ENCODE data around the gene PHACTR2. TPM values are rescaled to one million over a fixed set of nuclear protein-coding genes. Genes with fewer than 3 reads are reported as not detected.
"Not testable (repeated sequence)": the region's sequence is repeated elsewhere in the genome, so short reads cannot be mapped to it uniquely, and the experiment has no call there.

Gene PHACTR2
- total and polyA plus RNA-seq, 5 experiments from 2014 or later, result 7.1 to 16.0 (median 9.0) TPM

DNA sequence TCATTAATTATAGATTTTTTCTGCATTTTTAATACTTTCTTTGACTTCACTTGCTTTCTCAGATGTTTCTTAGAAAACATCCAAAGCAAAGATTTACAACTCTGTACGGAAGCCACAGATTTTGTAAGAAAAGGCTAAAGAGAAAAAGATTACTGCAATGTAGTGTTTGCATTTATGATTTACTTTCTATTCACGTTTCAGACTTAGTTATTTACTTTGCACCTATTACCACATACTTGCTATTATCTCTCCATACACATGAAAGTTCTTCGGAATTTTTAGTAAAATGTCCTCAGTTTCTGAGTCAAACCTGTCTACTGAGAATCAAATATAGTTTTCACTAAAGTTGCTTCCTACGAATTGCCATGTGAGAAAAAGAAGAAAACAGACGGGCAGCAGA is 22.2 kb upstream of the PHACTR2 start:
- peaks cover 0 to 15% (median 12%) of the 10 kb centered on the region in 3 donors for H3K36me3 Mint-ChIP-seq
- peaks cover 8 to 29% (median 11%) of the 10 kb centered on the region in 9 donors for H3K9me3 Mint-ChIP-seq
- POLR2A ChIA-PET, result no interaction called here
- ATAC-seq (no peak), DNase-seq (no peak)
- H3K4me3 Mint-ChIP-seq, result no peak overlapping the region
- H3K27me3 Mint-ChIP-seq, result no peaks in the 10 kb centered on the region
- no peaks in the 10 kb centered on the region for H3K4me1 Mint-ChIP-seq
- no peak overlapping the region for H3K27ac Mint-ChIP-seq

DNA sequence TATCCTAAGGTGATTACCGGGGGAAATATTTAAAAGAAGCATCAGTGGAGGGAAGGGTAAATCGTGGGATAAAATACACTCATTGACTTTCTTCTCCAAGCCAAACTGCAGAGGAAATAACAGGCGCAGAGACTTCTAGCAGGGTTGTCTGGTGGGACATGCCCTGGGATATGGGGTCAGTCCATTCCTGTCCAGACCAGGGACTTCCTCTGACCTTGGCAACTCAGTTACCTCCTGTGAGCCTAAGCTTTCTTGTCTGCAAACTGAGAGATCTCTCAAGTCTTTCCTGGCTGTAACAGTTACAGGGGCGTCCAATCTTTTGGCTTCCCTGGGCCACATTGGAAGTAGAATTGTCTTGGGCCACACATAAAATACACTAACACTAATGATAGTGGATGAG is 21.7 kb upstream of the PHACTR2 start:
- Mint-ChIP-seq H3K36me3 (peaks cover 0 to 17% (median 12%) of the 10 kb centered on the region in 3 donors), H3K9me3 (peaks cover 8 to 32% (median 12%) of the 10 kb centered on the region in 9 donors), H3K27me3 (no peaks in the 10 kb centered on the region), H3K4me1 (no peaks in the 10 kb centered on the region), H3K4me3 (no peak overlapping the region), H3K27ac (no peak overlapping the region)
- POLR2A ChIA-PET, result no interaction called here
- ATAC-seq (no peak), DNase-seq (no peak)

DNA sequence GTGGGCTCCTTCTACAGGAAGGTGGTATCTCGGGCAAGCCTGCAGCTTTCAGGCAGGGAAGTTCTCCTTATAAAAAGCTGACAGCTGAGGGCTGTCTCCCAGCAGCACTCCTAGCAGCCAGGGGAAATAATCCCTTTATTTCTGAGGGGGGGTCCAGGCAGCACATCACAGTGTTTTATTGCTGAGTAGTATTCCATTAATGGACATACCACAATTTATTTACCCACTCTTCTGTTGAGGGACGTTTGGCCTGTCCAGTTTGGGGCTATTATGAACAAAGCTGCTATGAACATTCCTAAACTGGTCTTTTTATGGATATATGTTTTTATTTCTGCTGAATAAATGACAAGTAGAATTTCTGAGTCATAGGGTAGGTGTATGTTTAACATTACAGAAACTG is 20.0 kb upstream of the PHACTR2 start:
- Mint-ChIP-seq H3K4me3 (no peak overlapping the region), H3K27me3 (no peaks in the 10 kb centered on the region), H3K27ac (no peak overlapping the region), H3K36me3 (peaks cover 0 to 17% (median 12%) of the 10 kb centered on the region in 3 donors), H3K4me1 (no peaks in the 10 kb centered on the region), H3K9me3 (peaks cover 8 to 32% (median 14%) of the 10 kb centered on the region in 9 donors)
- ATAC-seq (no peak), DNase-seq (no peak)
- POLR2A ChIA-PET, result no interaction called here

- H3K9me3 Mint-ChIP-seq, result peaks cover 8 to 52% (median 18%) of the 10 kb centered on the region in 9 donors
- H3K27ac Mint-ChIP-seq, POLR2A ChIA-PET, H3K4me1 Mint-ChIP-seq, H3K4me3 Mint-ChIP-seq, DNase-seq, H3K27me3 Mint-ChIP-seq, ATAC-seq: not testable (repeated sequence)
- peaks cover 0 to 25% (median 22%) of the 10 kb centered on the region in 3 donors for H3K36me3 Mint-ChIP-seq
Observed at GRCh38 chr6:143660170-143660569, 17.6 kb upstream of the PHACTR2 start.

DNA sequence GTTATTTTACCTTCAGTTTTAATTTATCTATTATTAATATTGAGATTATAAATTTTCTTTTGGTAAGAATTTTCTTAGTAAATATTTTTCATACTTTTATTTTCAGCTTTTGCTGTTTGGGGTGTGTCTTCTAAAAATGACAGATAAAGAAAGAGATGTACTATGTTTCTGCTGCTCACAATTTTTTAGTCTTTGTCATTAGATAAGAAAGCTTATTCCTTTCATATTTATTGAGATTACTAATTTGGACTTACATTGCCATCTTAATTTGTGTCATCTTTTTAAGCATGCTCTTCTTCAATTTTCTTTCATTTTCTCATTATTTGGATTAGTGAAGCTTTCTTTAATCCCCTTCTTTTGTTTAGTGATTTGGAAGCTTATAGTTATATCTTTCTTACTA is 13.6 kb upstream of the PHACTR2 start:
- ATAC-seq (no peak), DNase-seq (no peak)
- Mint-ChIP-seq H3K27me3 (no peaks in the 10 kb centered on the region), H3K9me3 (peaks cover 8 to 73% (median 35%) of the 10 kb centered on the region in 9 donors), H3K27ac (no peak overlapping the region), H3K36me3 (peaks cover 3 to 37% (median 31%) of the 10 kb centered on the region in 3 donors), H3K4me3 (no peak overlapping the region), H3K4me1 (no peaks in the 10 kb centered on the region)
- POLR2A ChIA-PET, result no interaction called here

GRCh38 chr6:143666007-143666406 is 11.8 kb upstream of the PHACTR2 start:
- H3K4me3 Mint-ChIP-seq, ATAC-seq, H3K27me3 Mint-ChIP-seq, DNase-seq, H3K27ac Mint-ChIP-seq, POLR2A ChIA-PET, H3K4me1 Mint-ChIP-seq: not testable (repeated sequence)
- Mint-ChIP-seq H3K9me3 (peaks cover 7 to 73% (median 28%) of the 10 kb centered on the region in 9 donors), H3K36me3 (peaks cover 3 to 26% (median 24%) of the 10 kb centered on the region in 3 donors)

- H3K27me3 Mint-ChIP-seq, H3K4me3 Mint-ChIP-seq: not testable (repeated sequence)
- H3K36me3 Mint-ChIP-seq, result peaks cover 3 to 19% (median 18%) of the 10 kb centered on the region in 3 donors
Observed at GRCh38 chr6:143669483-143669882, 8.3 kb upstream of the PHACTR2 start.

GRCh38 chr6:143673669-143674068 is 4.1 kb upstream of the PHACTR2 start:
- H3K4me3 Mint-ChIP-seq, result no peak overlapping the region
- peaks cover 0 to 20% (median 6%) of the 10 kb centered on the region in 9 donors for H3K9me3 Mint-ChIP-seq
- H3K36me3 Mint-ChIP-seq, result peaks cover 0 to 5% (median 0%) of the 10 kb centered on the region in 3 donors
- H3K27ac Mint-ChIP-seq, result no peak overlapping the region
- peaks cover 2 to 8% (median 4%) of the 10 kb centered on the region in 4 donors for H3K4me1 Mint-ChIP-seq
- no peak for ATAC-seq
- DNase-seq, result no peak
- POLR2A ChIA-PET, result no interaction called here
- peaks cover 2 to 19% (median 5%) of the 10 kb centered on the region in 5 donors for H3K27me3 Mint-ChIP-seq

More at GRCh38 chr6:143669483-143669882, 8.3 kb upstream of the PHACTR2 start:
- DNase-seq, H3K27ac Mint-ChIP-seq, POLR2A ChIA-PET, ATAC-seq, H3K4me1 Mint-ChIP-seq: not testable (repeated sequence)
- peaks cover 0 to 57% (median 19%) of the 10 kb centered on the region in 9 donors for H3K9me3 Mint-ChIP-seq

- POLR2A ChIA-PET, result no interaction called here
Observed at GRCh38 chr6:143674483-143675381, 3.0 kb upstream of the PHACTR2 start.

DNA sequence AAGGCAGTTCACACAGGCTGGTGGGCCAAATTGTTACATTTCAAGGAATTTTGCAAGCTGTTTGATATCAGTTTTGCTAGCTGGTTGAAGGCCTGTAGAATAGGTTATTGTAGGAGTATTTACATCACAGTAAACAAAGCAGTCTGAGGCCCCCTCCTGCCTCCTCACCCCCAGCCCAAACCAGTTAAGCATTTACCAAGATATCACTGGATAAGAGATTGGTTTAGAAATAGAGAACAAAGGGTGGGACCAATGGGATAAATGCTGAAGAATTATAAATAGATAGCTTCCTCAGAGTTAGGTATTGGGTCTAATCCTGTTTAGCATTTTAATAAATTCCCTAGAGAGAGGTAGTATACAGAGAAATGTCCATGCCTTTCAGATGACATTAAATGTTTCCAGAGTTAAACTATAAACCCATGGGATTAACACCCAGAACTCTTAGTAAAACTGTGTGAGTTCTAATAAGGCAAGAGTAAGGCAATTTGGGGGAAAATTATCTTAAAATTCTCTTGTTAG is 2.3 kb upstream of the PHACTR2 start:
- peaks cover 0 to 4% (median under 1%) of the 10 kb centered on the region in 9 donors for H3K9me3 Mint-ChIP-seq
- H3K4me3 Mint-ChIP-seq, result no peak overlapping the region
- no peaks in the 10 kb centered on the region for H3K36me3 Mint-ChIP-seq
- peak overlapping the region in 1 of 10 donors; percentile 7 for H3K27ac Mint-ChIP-seq
- no peak for ATAC-seq
- POLR2A ChIA-PET, result no interaction called here
- no peak for DNase-seq
- peaks cover 2 to 35% (median 5%) of the 10 kb centered on the region in 5 donors for H3K27me3 Mint-ChIP-seq
- H3K4me1 Mint-ChIP-seq, result peaks cover 5 to 23% (median 12%) of the 10 kb centered on the region in 4 donors

More at GRCh38 chr6:143674483-143675381, 3.0 kb upstream of the PHACTR2 start:
- H3K4me3 Mint-ChIP-seq, result no peak overlapping the region
- ATAC-seq (no peak), DNase-seq (no peak)
- peak overlapping the region in 1 of 10 donors; percentile 7 for H3K27ac Mint-ChIP-seq
- peaks cover 2 to 29% (median 5%) of the 10 kb centered on the region in 5 donors for H3K27me3 Mint-ChIP-seq
- no peaks in the 10 kb centered on the region for H3K36me3 Mint-ChIP-seq
- H3K4me1 Mint-ChIP-seq, result peaks cover 5 to 19% (median 11%) of the 10 kb centered on the region in 4 donors
- peaks cover 0 to 9% (median 2%) of the 10 kb centered on the region in 9 donors for H3K9me3 Mint-ChIP-seq

DNA sequence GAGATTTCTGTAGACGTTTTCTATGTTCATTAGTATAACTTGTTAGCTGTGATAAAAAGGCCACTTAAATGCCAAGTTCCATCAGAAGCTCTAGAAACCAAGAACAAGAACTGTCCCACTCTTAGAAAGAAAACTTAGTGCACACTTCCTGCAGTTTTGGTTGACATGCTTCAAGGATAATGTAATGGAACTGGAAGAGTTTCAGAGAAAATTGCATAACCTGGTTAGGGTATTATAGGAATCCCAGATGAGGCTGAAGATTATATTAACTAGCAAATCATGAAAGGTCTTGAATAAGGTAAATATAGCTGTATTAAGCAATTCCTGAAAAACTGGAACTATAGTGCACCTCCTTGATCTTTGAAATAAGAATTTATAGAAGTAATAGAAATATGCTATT is 1.8 kb upstream of the PHACTR2 start:
- no peak overlapping the region for H3K27ac Mint-ChIP-seq
- H3K4me1 Mint-ChIP-seq, result peaks cover 5 to 23% (median 12%) of the 10 kb centered on the region in 4 donors
- H3K4me3 Mint-ChIP-seq, result no peak overlapping the region
- peaks cover 0 to 37% (median 4%) of the 10 kb centered on the region in 5 donors for H3K27me3 Mint-ChIP-seq
- POLR2A ChIA-PET, result no interaction called here
- H3K36me3 Mint-ChIP-seq, result no peaks in the 10 kb centered on the region
- H3K9me3 Mint-ChIP-seq, result peaks cover 0 to 7% (median 0%) of the 10 kb centered on the region in 9 donors
- DNase-seq (no peak), ATAC-seq (no peak)

DNA sequence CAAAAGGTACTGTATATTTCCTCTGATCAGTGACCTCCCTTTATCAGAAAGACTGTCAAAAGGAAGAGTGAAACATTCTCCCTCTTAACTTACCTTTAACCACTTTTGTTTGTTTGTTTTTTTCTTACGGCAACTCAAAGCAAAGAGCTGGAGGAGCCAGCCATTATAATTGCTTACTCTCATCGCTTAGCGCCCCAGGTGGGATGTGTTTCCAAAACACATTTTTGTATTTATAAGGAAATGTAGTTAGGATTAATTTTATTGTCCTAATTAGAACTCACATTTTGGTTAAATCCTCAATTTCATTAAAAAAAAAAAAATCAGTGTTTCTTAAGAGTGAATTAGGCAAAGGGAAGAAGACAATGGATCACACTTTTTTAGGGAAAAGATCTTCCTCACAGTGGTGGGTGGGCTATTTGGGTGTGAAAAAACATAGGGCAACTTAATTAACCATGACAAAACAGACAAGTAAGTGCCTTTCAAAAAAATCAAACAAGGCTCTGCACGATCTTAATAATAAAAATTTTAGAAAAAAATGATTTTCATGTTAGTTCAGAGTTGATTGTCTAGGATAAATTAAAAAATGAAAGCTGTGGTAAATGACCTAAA is 1.2 kb upstream of the PHACTR2 start:
- H3K4me3 Mint-ChIP-seq, result peak overlapping the region in 2 of 10 donors; percentile 27 to 45
- no peaks in the 10 kb centered on the region for H3K36me3 Mint-ChIP-seq
- no peak overlapping the region for H3K27ac Mint-ChIP-seq
- DNase-seq (no peak), ATAC-seq (no peak)
- peaks cover 0 to 40% (median 4%) of the 10 kb centered on the region in 5 donors for H3K27me3 Mint-ChIP-seq
- POLR2A ChIA-PET, result no interaction called here
- H3K4me1 Mint-ChIP-seq, result peaks cover 5 to 23% (median 12%) of the 10 kb centered on the region in 4 donors
- peaks cover 0 to 7% (median under 1%) of the 10 kb centered on the region in 9 donors for H3K9me3 Mint-ChIP-seq
